ENCODE measurements around the gene MACF1. TPM values are rescaled to one million over a fixed set of nuclear protein-coding genes. Genes with fewer than 3 reads are reported as not detected.

Gene MACF1
- total RNA-seq, 1 experiment from 2014 or later: 103 TPM

DNA sequence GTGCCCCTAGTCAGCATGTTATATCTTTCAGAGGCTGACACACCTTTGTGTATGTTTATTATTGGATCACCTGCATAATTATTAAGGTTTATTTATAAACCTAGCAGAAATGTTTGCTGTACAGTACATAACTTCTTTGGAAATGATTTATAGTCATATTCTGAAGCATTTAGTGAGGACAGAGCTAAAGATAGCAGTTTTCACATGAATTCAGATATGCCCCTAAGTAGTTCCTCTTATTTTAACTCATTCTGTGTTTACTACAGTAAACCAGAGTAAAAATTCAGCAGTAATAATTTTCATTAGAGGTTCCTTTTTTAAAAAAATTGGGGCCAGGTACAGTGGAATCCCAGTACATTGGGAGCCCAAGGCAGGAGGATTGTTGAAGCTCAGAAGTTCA, 265.5 kb downstream of the MACF1 start:
- ChIA-PET POLR2A (ENCODE audit: unreplicated experiment) (no interaction called here), CTCF (no interaction called here)
- intact Hi-C loops (cut with micrococcal nuclease): no loop called here

DNA sequence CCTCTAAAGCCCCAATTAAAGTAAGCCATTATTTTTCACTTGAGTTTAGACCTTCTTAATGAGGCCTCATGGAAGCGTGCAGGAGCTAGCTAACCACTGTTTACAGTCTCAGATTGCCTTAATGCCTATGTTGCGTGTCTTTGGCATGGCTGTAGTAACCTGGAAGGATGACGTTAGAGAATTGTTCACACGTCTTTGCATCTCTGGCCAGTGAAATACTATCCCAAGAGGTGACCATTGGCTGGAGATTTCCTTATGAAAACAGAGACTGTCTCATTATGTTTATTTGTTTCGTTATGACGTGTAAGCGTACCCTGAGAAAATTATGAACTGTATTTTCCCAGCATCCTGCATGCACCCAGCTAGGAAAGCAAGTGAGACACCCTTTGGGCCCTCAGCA, 268.3 kb downstream of the MACF1 start:
- H3K9me2 ChIP-seq (replicated peaks; ENCODE audit: low read length): no peaks in the 10 kb centered on the region
- H3K4me1 ChIP-seq (ENCODE audit: insufficient read depth, low read length): no peaks in the 10 kb centered on the region
- intact Hi-C loops (cut with micrococcal nuclease): no loop called here
- no peaks in the 10 kb centered on the region for H3K9me3 ChIP-seq (ENCODE audit: low read length)
- POLR2A ChIA-PET (ENCODE audit: unreplicated experiment): no interaction called here
- TF ChIP-seq, protein P1, sequence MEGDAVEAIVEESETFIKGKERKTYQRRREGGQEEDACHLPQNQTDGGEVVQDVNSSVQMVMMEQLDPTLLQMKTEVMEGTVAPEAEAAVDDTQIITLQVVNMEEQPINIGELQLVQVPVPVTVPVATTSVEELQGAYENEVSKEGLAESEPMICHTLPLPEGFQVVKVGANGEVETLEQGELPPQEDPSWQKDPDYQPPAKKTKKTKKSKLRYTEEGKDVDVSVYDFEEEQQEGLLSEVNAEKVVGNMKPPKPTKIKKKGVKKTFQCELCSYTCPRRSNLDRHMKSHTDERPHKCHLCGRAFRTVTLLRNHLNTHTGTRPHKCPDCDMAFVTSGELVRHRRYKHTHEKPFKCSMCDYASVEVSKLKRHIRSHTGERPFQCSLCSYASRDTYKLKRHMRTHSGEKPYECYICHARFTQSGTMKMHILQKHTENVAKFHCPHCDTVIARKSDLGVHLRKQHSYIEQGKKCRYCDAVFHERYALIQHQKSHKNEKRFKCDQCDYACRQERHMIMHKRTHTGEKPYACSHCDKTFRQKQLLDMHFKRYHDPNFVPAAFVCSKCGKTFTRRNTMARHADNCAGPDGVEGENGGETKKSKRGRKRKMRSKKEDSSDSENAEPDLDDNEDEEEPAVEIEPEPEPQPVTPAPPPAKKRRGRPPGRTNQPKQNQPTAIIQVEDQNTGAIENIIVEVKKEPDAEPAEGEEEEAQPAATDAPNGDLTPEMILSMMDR (conservative IDR thresholded peaks at IDR 0.05; ENCODE audit: low read depth, low read length): no peak
- TF ChIP-seq EZH2 (IDR thresholded peaks at IDR 0.05; ENCODE audit: low read length, unreplicated experiment) (no peak), EZH2phosphoT487 (IDR thresholded peaks at IDR 0.05; ENCODE audit: borderline replicate concordance, low read length) (no peak)
- H3K27me3 ChIP-seq (ENCODE audit: low read length): no peaks in the 10 kb centered on the region
- H4K20me1 ChIP-seq (ENCODE audit: low read length): no peaks in the 10 kb centered on the region
- CTCF ChIA-PET: interaction anchor here (0.7 kb wide), 1 partner anchor 280 kb away, joined by 3 read pairs; no protein-coding TSS in a partner anchor
- DNase-seq: no peak
- H3K27ac ChIP-seq (ENCODE audit: low read length): no peak overlapping the region
- H3K79me2 ChIP-seq (ENCODE audit: low read length): no peaks in the 10 kb centered on the region
- H3K4me3 ChIP-seq (ENCODE audit: low read length): no peak overlapping the region
- no peaks in the 10 kb centered on the region for H3F3A ChIP-seq (ENCODE audit: low read length, unreplicated experiment)
- no peak overlapping the region for H3K9ac ChIP-seq (ENCODE audit: low read length)
- no TSS peak for BruUV-seq (replicated peaks)
- no peak overlapping the region for H3K4me2 ChIP-seq (ENCODE audit: low read length)
- ATAC-seq: no peak
- peaks cover 27% of the 10 kb centered on the region for H3K36me3 ChIP-seq (ENCODE audit: low read depth, low read length)
- no peak overlapping the region for H2AFZ ChIP-seq (ENCODE audit: low read length)

More for the DNA sequence above, 265.5 kb downstream of the MACF1 start:
- Histone ChIP-seq H3K27ac (ENCODE audit: low read length) (no peak overlapping the region), H3K79me2 (ENCODE audit: low read length) (no peaks in the 10 kb centered on the region), H3K9me3 (ENCODE audit: low read length) (no peaks in the 10 kb centered on the region), H2AFZ (ENCODE audit: low read length) (no peak overlapping the region), H3K9me2 (replicated peaks; ENCODE audit: low read length) (no peaks in the 10 kb centered on the region), H3K4me1 (ENCODE audit: insufficient read depth, low read length) (no peaks in the 10 kb centered on the region), H3K9ac (ENCODE audit: low read length) (no peak overlapping the region), H4K20me1 (ENCODE audit: low read length) (no peaks in the 10 kb centered on the region), H3K27me3 (ENCODE audit: low read length) (no peaks in the 10 kb centered on the region), H3F3A (ENCODE audit: low read length, unreplicated experiment) (no peaks in the 10 kb centered on the region), H3K4me3 (ENCODE audit: low read length) (no peak overlapping the region), H3K4me2 (ENCODE audit: low read length) (no peak overlapping the region), H3K36me3 (ENCODE audit: low read depth, low read length) (peaks cover 38% of the 10 kb centered on the region)
- DNase-seq (no peak), ATAC-seq (no peak)
- TF ChIP-seq, protein P1 (conservative IDR thresholded peaks at IDR 0.05; ENCODE audit: low read depth, low read length): no peak
- TF ChIP-seq EZH2 (IDR thresholded peaks at IDR 0.05; ENCODE audit: low read length, unreplicated experiment) (no peak), EZH2phosphoT487 (IDR thresholded peaks at IDR 0.05; ENCODE audit: borderline replicate concordance, low read length) (no peak)
- BruUV-seq (replicated peaks): no TSS peak

DNA sequence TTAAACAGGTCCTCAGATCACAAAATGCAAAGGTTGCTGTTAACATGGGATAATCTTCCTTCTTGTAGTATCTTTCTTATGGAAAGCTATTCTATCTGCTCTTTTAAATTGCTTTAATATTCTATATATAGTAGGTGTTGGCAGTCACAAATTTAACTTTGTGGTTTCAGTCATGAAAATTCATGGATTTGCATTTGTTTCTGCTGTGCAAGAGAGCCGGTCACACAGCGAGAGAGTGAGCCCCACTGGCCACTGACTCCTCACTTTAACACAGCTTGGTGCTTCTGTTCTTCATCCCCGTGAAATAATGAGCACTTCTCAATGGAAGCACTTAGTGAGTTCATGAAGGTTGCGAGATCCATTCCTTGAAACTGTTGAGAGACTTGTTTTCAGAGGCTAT, 268.8 kb downstream of the MACF1 start:
- TF ChIP-seq, protein P1 (conservative IDR thresholded peaks at IDR 0.05; ENCODE audit: low read depth, low read length): no peak
- TF ChIP-seq EZH2 (IDR thresholded peaks at IDR 0.05; ENCODE audit: low read length, unreplicated experiment) (no peak), EZH2phosphoT487 (IDR thresholded peaks at IDR 0.05; ENCODE audit: borderline replicate concordance, low read length) (no peak)
- H3K4me2 ChIP-seq (ENCODE audit: low read length): no peak overlapping the region
- no peaks in the 10 kb centered on the region for H3K9me2 ChIP-seq (replicated peaks; ENCODE audit: low read length)
- ATAC-seq: no peak
- no peak for DNase-seq
- intact Hi-C loops (cut with micrococcal nuclease): no loop called here
- H3K4me1 ChIP-seq (ENCODE audit: insufficient read depth, low read length): no peaks in the 10 kb centered on the region
- no TSS peak for BruUV-seq (replicated peaks)
- H3K36me3 ChIP-seq (ENCODE audit: low read depth, low read length): peaks cover 26% of the 10 kb centered on the region
- no peaks in the 10 kb centered on the region for H3K79me2 ChIP-seq (ENCODE audit: low read length)
- H3K27me3 ChIP-seq (ENCODE audit: low read length): no peaks in the 10 kb centered on the region
- H3K27ac ChIP-seq (ENCODE audit: low read length): no peak overlapping the region
- no peak overlapping the region for H3K9ac ChIP-seq (ENCODE audit: low read length)
- H2AFZ ChIP-seq (ENCODE audit: low read length): no peak overlapping the region
- POLR2A ChIA-PET (ENCODE audit: unreplicated experiment): no interaction called here
- H3K4me3 ChIP-seq (ENCODE audit: low read length): no peak overlapping the region
- no peaks in the 10 kb centered on the region for H4K20me1 ChIP-seq (ENCODE audit: low read length)
- no peaks in the 10 kb centered on the region for H3K9me3 ChIP-seq (ENCODE audit: low read length)
- CTCF ChIA-PET: no interaction called here
- H3F3A ChIP-seq (ENCODE audit: low read length, unreplicated experiment): no peaks in the 10 kb centered on the region

Data from PC-3 (cell line).